KMS-11 (cell line): ENCODE measurements around the gene LTK.

ENCODE experiments used
- H2AFZ ChIP-seq: fragments of 200-600 bp; sonication (generic); 2 replicates; pipeline ENCODE4 v1.6.1; 2016; ENCODE audit warnings: antibody characterized with exemption, mixed run types, low read depth
- H3K27ac ChIP-seq: fragments of 200-600 bp; sonication (generic); 2 replicates; pipeline ENCODE4 v1.6.1; 2016; ENCODE audit warnings: mild to moderate bottlenecking, mixed run types
- H3K27me3 ChIP-seq: fragments of 200-600 bp; sonication (generic); 2 replicates; pipeline ENCODE4 v1.6.1; 2017; ENCODE audit warnings: mild to moderate bottlenecking, low read depth, mixed run types, moderate library complexity; ENCODE audit not compliant: insufficient read depth
- H3K36me3 ChIP-seq: fragments of 200-600 bp; sonication (generic); 2 replicates; pipeline ENCODE4 v1.6.1; 2017; ENCODE audit warnings: mild to moderate bottlenecking, mixed run types; ENCODE audit not compliant: insufficient read depth
- H3K4me1 ChIP-seq: fragments of 200-600 bp; sonication (generic); 2 replicates; pipeline ENCODE4 v1.6.1; 2016; ENCODE audit warnings: mild to moderate bottlenecking, low read depth, mixed run types; ENCODE audit not compliant: poor library complexity, severe bottlenecking
- H3K4me2 ChIP-seq: fragments of 200-600 bp; sonication (generic); 2 replicates; pipeline ENCODE4 v1.7.0; 2016; ENCODE audit warnings: mild to moderate bottlenecking, mixed run types
- H3K4me3 ChIP-seq: fragments of 200-600 bp; sonication (generic); IDR thresholded peaks from 2 replicates; pipeline ENCODE4 v1.6.1; 2017; ENCODE audit warnings: low read depth, low read length, mixed read lengths; ENCODE audit not compliant: insufficient read depth
- H3K79me2 ChIP-seq: fragments of 200-600 bp; sonication (generic); 2 replicates; pipeline ENCODE4 v1.6.1; 2016; ENCODE audit warnings: low read depth, mixed run types; ENCODE audit not compliant: insufficient read depth
- H3K9ac ChIP-seq: fragments of 200-600 bp; sonication (generic); 2 replicates; pipeline ENCODE4 v1.6.1; 2016; ENCODE audit warnings: mild to moderate bottlenecking, mixed run types
- H4K20me1 ChIP-seq: fragments of 200-600 bp; sonication (generic); 2 replicates; pipeline ENCODE4 v1.6.1; 2016; ENCODE audit warnings: mild to moderate bottlenecking, mixed run types; ENCODE audit not compliant: insufficient read depth
- CTCF ChIP-seq: fragments of 200-600 bp; sonication (generic); conservative IDR thresholded peaks from 2 replicates; pipeline ENCODE4 v1.6.1; 2017; ENCODE audit warnings: low read depth, mild to moderate bottlenecking, antibody characterized with exemption, low read length, moderate library complexity, mixed read lengths

The LTK gene

GRCh38 chr15:41501931-41502794, 11.5 kb downstream of the LTK start:
- Histone ChIP-seq H4K20me1 (no peaks in the 10 kb centered on the region), H3K79me2 (no peaks in the 10 kb centered on the region), H3K4me3 (no peak overlapping the region), H3K4me2 (no peak overlapping the region), H3K4me1 (no peaks in the 10 kb centered on the region), H3K27ac (no peak overlapping the region), H3K27me3 (no peaks in the 10 kb centered on the region), H2AFZ (no peak overlapping the region), H3K36me3 (no peaks in the 10 kb centered on the region), H3K9ac (no peak overlapping the region)
- no peak for TF ChIP-seq CTCF

GRCh38 chr15:41501191-41501917, 12.3 kb downstream of the LTK start:
- Histone ChIP-seq H3K9ac (no peak overlapping the region), H3K4me1 (no peaks in the 10 kb centered on the region), H3K27me3 (no peaks in the 10 kb centered on the region), H3K4me3 (no peak overlapping the region), H3K36me3 (no peaks in the 10 kb centered on the region), H3K79me2 (no peaks in the 10 kb centered on the region), H2AFZ (no peak overlapping the region), H3K27ac (no peak overlapping the region), H4K20me1 (no peaks in the 10 kb centered on the region), H3K4me2 (no peak overlapping the region)
- TF ChIP-seq CTCF: no peak

- Histone ChIP-seq H3K27me3 (no peaks in the 10 kb centered on the region), H2AFZ (no peak overlapping the region), H3K79me2 (no peaks in the 10 kb centered on the region), H4K20me1 (no peaks in the 10 kb centered on the region), H3K36me3 (no peaks in the 10 kb centered on the region), H3K9ac (no peak overlapping the region), H3K4me3 (no peak overlapping the region), H3K4me1 (peaks cover 3% of the 10 kb centered on the region), H3K27ac (no peak overlapping the region), H3K4me2 (no peak overlapping the region)
- TF ChIP-seq CTCF: no peak
Measured at GRCh38 chr15:41499109-41499851, 14.3 kb downstream of the LTK start.

GRCh38 chr15:41498657-41499056, 15.0 kb downstream of the LTK start:
- no peak for TF ChIP-seq CTCF
- H3K4me2 ChIP-seq: no peak overlapping the region
- peaks cover 5% of the 10 kb centered on the region for H3K4me1 ChIP-seq
- H3K36me3 ChIP-seq: no peaks in the 10 kb centered on the region
- no peak overlapping the region for H3K9ac ChIP-seq
- no peak overlapping the region for H3K27ac ChIP-seq
- no peaks in the 10 kb centered on the region for H3K79me2 ChIP-seq
- H3K4me3 ChIP-seq: no peak overlapping the region
- H2AFZ ChIP-seq: no peak overlapping the region
- H4K20me1 ChIP-seq: no peaks in the 10 kb centered on the region
- H3K27me3 ChIP-seq: no peaks in the 10 kb centered on the region
